Measurements from ENCODE around the gene SLC4A5. TPM values are rescaled to one million over a fixed set of nuclear protein-coding genes. Genes with fewer than 3 reads are reported as not detected.

Gene SLC4A5
- total RNA-seq, 1 experiment from 2014 or later, result 1.8 TPM

- H3K36me3 ChIP-seq (ENCODE audit: insufficient read depth, low read length, poor library complexity, severe bottlenecking), result peaks cover 25% of the 10 kb centered on the region
- no TSS peak for BruUV-seq (replicated peaks)
- no peak for DNase-seq (ENCODE audit: low spot score)
- ChIA-PET POLR2A (ENCODE audit: low non-redundant PET) (no interaction called here), CTCF (no interaction called here)
- H3K27me3 ChIP-seq (replicated peaks; ENCODE audit: insufficient read depth, low read depth, low read length, poor library complexity), result no peaks in the 10 kb centered on the region
- H3K4me1 ChIP-seq (ENCODE audit: insufficient read depth, low read length, poor library complexity, severe bottlenecking), result no peaks in the 10 kb centered on the region
- TF ChIP-seq CTCF (conservative IDR thresholded peaks at IDR 0.05; ENCODE audit: low read depth, low read length) (no peak), EZH2 (IDR thresholded peaks at IDR 0.05; ENCODE audit: borderline replicate concordance, low read depth, low read length, poor library complexity, severe bottlenecking) (no peak)
- no peak overlapping the region for H3K4me3 ChIP-seq (ENCODE audit: low read depth, low read length, poor library complexity, severe bottlenecking)
- no peak overlapping the region for H3K27ac ChIP-seq (ENCODE audit: low read depth, low read length, poor library complexity, severe bottlenecking)
- intact Hi-C loops (cut with micrococcal nuclease; ENCODE audit: unreplicated experiment), result no loop called here
- no peaks in the 10 kb centered on the region for H3K9me3 ChIP-seq (ENCODE audit: low read depth, low read length, poor library complexity, severe bottlenecking)
Measured at GRCh38 chr2:74221604-74222299, 121.5 kb downstream of the SLC4A5 start.

GRCh38 chr2:74221091-74221490 lies 122.1 kb downstream of the SLC4A5 start:
- H3K27ac ChIP-seq (ENCODE audit: low read depth, low read length, poor library complexity, severe bottlenecking), result no peak overlapping the region
- no peak for DNase-seq (ENCODE audit: low spot score)
- BruUV-seq (replicated peaks), result no TSS peak
- no peak overlapping the region for H3K4me3 ChIP-seq (ENCODE audit: low read depth, low read length, poor library complexity, severe bottlenecking)
- H3K36me3 ChIP-seq (ENCODE audit: insufficient read depth, low read length, poor library complexity, severe bottlenecking), result peaks cover 32% of the 10 kb centered on the region
- H3K9me3 ChIP-seq (ENCODE audit: low read depth, low read length, poor library complexity, severe bottlenecking), result no peaks in the 10 kb centered on the region
- intact Hi-C loops (cut with micrococcal nuclease; ENCODE audit: unreplicated experiment), result no loop called here
- H3K4me1 ChIP-seq (ENCODE audit: insufficient read depth, low read length, poor library complexity, severe bottlenecking), result no peaks in the 10 kb centered on the region
- H3K27me3 ChIP-seq (replicated peaks; ENCODE audit: insufficient read depth, low read depth, low read length, poor library complexity), result no peaks in the 10 kb centered on the region
- POLR2A ChIA-PET (ENCODE audit: low non-redundant PET), result no interaction called here
- TF ChIP-seq CTCF (conservative IDR thresholded peaks at IDR 0.05; ENCODE audit: low read depth, low read length), result no peak
- no peak for TF ChIP-seq EZH2 (IDR thresholded peaks at IDR 0.05; ENCODE audit: borderline replicate concordance, low read depth, low read length, poor library complexity, severe bottlenecking)
- CTCF ChIA-PET, result no interaction called here

GRCh38 chr2:74219846-74220486 lies 123.2 kb downstream of the SLC4A5 start:
- Histone ChIP-seq H3K9me3 (ENCODE audit: low read depth, low read length, poor library complexity, severe bottlenecking) (no peaks in the 10 kb centered on the region), H3K27ac (ENCODE audit: low read depth, low read length, poor library complexity, severe bottlenecking) (no peak overlapping the region), H3K4me1 (ENCODE audit: insufficient read depth, low read length, poor library complexity, severe bottlenecking) (no peaks in the 10 kb centered on the region), H3K27me3 (replicated peaks; ENCODE audit: insufficient read depth, low read depth, low read length, poor library complexity) (no peaks in the 10 kb centered on the region), H3K4me3 (ENCODE audit: low read depth, low read length, poor library complexity, severe bottlenecking) (no peak overlapping the region), H3K36me3 (ENCODE audit: insufficient read depth, low read length, poor library complexity, severe bottlenecking) (peaks cover 42% of the 10 kb centered on the region)
- TF ChIP-seq CTCF (conservative IDR thresholded peaks at IDR 0.05; ENCODE audit: low read depth, low read length) (no peak), EZH2 (IDR thresholded peaks at IDR 0.05; ENCODE audit: borderline replicate concordance, low read depth, low read length, poor library complexity, severe bottlenecking) (no peak)
- POLR2A ChIA-PET (ENCODE audit: low non-redundant PET), result no interaction called here
- BruUV-seq (replicated peaks), result no TSS peak
- no peak for DNase-seq (ENCODE audit: low spot score)
- intact Hi-C loops (cut with micrococcal nuclease; ENCODE audit: unreplicated experiment), result no loop called here
- CTCF ChIA-PET, result no interaction called here

Data from A673 (cell line).